H4 (cell line): Measurements from ENCODE around the gene ATP5PO. TPM values are rescaled to one million over a fixed set of nuclear protein-coding genes. Genes with fewer than 3 reads are reported as not detected.

Experiments used
- DNase-seq: peaks from one replicate; pipeline ENCODE4 v3.0.0-alpha.2; 2015; ENCODE audit warnings: low spot score
- total RNA-seq: library from RNA; depleted of rRNA; stranded (reverse); fragments of >200 nt; shearing (Covaris generic); gene quantifications from 2 replicates; pipeline ENCODE4 v1.2.3, GENCODE V29; 2014

Gene ATP5PO
- total RNA-seq, 1 experiment from 2014 or later = 389 TPM

- no peak for DNase-seq
These were observed 16.4 kb downstream of the ATP5PO start for GRCh38 chr21:33899199-33899598.

DNA sequence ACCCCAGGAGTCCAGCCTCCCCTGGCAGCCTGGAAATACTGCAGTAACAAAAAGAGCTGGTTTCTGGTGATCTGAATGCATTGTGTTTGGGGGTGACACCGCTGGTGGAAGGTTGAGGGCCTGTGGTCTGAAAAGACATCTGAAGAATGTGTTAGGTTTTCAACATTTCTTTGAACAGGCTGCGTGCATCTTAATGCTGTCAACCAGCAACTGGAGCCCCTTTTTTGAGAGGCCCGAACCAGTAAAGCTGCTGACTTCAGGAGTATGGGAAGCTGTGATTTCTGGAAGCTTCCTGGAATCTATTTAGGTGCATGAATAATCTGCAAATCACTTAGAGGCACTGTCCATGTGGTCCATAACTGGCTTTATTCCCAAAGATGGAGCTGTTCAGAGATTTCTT is 17.0 kb downstream of the ATP5PO start:
- no peak for DNase-seq

DNA sequence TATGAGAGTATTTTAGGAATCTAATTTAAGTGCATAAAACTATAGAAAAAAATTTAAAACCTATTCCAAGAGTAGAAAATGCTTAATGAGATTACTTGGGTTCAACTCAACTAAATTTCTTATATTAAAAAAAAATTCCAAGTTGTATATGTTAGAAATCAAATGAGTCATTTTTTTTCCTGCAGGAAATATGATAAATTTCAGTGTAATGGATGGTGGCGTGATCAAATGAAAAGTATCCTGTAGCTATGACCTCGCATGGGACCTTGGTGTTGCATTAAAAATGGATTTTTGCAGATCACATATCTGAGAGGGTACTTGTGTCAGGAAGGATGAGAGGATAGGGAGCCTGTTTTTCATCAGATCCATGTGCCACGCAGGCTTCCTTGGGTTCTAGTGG is 17.9 kb downstream of the ATP5PO start:
- DNase-seq = no peak

GRCh38 chr21:33897098-33897497 is 18.5 kb downstream of the ATP5PO start:
- DNase-seq = no peak

GRCh38 chr21:33896691-33897090 is 18.9 kb downstream of the ATP5PO start:
- DNase-seq = no peak

DNA sequence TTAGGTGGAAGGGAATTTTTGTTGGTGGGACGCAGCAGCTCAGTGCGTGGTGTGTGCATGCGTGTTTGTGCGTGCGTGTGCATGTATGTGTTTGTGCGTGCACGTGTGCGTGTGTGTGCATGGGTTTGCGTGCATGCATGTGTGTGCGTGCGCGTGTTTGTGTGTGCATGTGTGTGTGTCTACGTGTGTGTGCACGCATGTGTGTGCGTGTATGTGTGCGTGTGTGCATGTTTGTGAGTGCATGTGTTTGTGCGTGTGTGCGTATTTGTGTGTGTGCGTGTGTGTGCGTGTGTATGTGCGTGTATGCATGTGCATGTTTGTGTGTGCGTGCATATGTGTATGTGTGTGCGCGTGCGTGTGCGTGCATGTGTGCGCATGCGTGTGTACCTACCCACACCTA is 20.2 kb downstream of the ATP5PO start:
- no peak for DNase-seq

DNA sequence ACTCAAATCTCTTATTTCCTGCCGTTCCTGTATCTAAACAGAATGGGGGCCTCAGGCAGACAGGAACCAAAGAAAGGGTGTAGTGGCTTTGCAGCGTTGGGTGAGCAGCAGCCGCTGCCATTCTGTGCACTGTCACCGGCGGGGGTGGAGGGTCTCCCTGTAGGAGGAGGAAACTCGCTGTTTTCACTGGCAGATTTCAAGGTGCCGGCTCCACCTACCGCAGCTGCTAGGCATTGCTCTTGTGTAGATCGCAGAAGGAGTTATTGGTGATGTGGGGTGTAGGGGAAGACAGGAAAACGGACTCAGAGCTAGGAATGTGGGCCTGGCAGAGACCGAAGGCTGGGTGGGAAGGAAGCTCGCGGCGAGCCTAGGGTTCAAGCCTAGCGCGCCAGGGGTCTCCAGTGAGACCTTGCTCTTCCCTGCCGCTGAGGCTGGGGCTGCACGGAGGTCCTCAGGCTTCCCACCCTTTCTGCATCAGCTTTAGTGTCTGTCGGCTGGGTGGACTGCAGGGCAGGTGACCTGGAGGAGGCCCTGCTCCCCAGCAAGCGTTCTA is 20.8 kb downstream of the ATP5PO start:
- DNase-seq = peak; percentile 80

- no peak for DNase-seq
These were observed 21.7 kb downstream of the ATP5PO start for GRCh38 chr21:33893917-33894316.

DNA sequence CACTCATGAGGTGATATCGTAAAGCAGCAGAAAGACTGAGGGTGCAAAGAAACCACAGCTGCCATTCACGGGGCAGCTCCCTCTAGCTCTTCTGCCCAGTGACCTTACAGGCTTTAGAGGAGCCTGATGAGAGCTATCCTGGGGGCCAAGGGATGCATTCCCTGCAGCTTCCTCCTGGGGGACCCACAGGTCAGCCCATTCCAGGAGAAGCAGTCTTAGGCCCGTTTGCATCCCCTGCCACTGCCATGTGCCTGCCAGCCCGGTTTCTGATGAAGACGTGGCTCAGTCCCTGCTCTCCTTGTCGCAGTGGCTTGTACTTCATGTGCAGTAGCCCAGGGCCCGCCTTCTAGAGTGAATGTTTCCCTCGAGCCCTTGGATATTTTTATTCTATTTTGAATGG is 22.8 kb downstream of the ATP5PO start:
- DNase-seq = no peak

- no peak for DNase-seq
These were observed 25.4 kb downstream of the ATP5PO start for GRCh38 chr21:33890187-33890586.

GRCh38 chr21:33886321-33886720 is 29.3 kb downstream of the ATP5PO start:
- no peak for DNase-seq

GRCh38 chr21:33885172-33885514 is 30.5 kb downstream of the ATP5PO start:
- DNase-seq = no peak

GRCh38 chr21:33884376-33885171 is 31.0 kb downstream of the ATP5PO start:
- no peak for DNase-seq

- DNase-seq = no peak
These were observed 32.5 kb downstream of the ATP5PO start for GRCh38 chr21:33883118-33883517.

GRCh38 chr21:33881689-33882440 is 33.7 kb downstream of the ATP5PO start:
- no peak for DNase-seq

GRCh38 chr21:33880626-33881025 is 35.0 kb downstream of the ATP5PO start:
- DNase-seq = no peak

DNA sequence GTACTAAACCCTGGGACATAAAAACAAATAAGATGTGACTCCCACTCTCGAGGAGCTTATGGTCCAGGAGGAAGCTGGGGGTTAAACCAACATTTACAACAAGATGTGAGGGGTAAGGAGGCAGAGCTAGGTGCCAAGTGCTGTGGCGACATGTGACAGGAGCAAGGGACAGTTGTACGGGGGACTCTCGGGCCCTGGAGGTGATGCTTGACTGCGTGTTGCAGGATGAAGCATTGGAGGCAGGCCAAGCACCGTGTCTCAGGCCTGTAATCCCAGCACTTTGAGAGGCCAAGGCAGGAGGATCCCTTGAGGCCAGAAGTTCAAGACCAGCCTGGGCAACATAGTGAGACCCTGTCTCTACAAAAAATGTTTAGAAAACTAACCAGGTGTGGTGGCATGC is 36.8 kb downstream of the ATP5PO start:
- no peak for DNase-seq

DNA sequence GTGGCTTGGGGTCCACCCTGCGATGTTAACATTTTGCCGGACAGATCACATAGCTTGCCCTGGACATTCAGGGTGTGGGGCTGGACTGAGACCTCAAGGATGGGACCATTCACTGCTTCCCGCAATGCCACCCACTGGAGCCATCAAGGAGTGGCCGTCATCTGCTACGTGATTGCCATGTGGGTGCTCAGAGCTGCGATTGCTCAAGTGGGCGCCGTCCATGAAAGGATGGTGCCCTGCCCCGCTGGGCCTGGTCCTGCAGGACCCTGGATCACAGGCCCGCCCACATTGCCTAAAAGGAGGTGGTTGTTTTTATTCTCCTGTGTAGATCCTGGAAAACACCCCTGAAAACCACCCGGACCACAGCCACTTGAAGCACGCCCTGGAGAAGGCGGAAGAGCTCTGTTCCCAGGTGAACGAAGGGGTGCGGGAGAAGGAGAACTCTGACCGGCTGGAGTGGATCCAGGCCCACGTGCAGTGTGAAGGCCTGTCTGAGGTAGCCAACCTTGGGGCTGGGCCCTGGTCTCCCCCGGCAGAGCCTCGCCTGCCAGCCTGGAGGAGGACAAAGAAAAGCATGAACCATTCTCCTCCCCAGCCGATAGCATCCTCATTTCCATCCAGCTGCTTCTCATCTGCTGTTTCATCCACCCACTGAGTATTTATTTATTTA is 40.4 kb downstream of the ATP5PO start:
- DNase-seq = no peak

DNA sequence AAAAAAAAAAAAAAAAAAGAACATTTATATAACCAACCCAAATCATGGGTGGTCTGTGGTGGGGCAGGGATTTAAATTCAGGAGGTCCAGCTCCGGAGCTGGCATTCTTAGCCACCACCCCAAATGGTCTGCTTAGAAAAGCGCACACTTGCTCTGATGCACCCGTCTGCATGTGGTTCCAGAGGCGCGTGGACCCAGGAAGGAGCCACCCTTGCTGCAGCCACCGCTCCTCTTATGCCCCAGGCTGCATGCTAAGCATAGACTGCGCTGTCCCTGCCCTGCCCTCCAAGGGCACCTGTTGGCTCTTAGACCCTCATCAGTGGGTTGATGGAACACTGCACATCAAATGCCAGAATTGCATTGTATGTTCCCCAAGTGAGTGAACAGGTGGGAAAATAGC is 41.4 kb downstream of the ATP5PO start:
- no peak for DNase-seq

- DNase-seq = no peak
These were observed 42.6 kb downstream of the ATP5PO start for GRCh38 chr21:33872881-33873515.

DNA sequence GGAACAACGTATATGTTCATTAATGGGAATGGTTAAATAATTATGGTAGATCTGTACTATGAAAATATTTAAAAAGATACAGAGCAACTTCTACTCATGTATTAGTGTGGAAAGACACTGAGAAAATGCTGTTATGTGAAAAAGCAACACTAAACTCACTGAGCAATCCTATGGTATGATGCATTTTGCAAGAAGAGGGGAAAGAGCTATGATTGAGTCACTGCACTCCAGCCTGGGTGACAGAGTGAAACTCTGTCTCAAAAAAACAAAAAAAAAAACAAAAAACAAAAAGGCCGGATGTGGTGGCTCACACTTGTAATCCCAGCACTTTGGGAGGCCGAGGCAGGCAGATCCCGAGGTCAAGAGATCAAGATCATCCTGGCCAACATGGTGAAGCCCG is 44.4 kb downstream of the ATP5PO start:
- no peak for DNase-seq

DNA sequence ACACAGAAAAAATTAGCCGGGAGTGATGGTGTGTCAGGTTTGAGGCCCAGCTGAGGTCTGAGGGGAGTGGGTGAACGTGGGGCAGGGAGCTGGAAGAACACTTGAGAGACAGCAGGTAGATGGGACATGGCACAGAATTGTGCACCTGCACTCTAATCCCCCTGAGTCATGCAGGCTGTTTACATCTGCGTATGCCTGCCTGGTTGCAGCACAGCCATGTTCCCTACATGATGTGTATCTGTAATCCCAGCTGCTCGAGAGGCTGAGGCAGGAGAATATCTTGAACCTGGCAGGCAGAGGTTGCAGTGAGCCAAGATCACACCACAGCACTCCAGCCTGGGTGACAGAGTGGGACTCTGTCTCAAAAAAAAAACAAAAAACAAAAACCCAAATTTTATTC is 44.8 kb downstream of the ATP5PO start:
- DNase-seq = no peak
